Glomerular visceral epithelial cell (primary cell): Measurements from ENCODE around the gene CCP110.

Experiments used
- DNase-seq: peaks from one replicate; pipeline ENCODE4 v3.0.0-alpha.2; 2016; ENCODE audit errors: extremely low spot score

The CCP110 gene, protein sequence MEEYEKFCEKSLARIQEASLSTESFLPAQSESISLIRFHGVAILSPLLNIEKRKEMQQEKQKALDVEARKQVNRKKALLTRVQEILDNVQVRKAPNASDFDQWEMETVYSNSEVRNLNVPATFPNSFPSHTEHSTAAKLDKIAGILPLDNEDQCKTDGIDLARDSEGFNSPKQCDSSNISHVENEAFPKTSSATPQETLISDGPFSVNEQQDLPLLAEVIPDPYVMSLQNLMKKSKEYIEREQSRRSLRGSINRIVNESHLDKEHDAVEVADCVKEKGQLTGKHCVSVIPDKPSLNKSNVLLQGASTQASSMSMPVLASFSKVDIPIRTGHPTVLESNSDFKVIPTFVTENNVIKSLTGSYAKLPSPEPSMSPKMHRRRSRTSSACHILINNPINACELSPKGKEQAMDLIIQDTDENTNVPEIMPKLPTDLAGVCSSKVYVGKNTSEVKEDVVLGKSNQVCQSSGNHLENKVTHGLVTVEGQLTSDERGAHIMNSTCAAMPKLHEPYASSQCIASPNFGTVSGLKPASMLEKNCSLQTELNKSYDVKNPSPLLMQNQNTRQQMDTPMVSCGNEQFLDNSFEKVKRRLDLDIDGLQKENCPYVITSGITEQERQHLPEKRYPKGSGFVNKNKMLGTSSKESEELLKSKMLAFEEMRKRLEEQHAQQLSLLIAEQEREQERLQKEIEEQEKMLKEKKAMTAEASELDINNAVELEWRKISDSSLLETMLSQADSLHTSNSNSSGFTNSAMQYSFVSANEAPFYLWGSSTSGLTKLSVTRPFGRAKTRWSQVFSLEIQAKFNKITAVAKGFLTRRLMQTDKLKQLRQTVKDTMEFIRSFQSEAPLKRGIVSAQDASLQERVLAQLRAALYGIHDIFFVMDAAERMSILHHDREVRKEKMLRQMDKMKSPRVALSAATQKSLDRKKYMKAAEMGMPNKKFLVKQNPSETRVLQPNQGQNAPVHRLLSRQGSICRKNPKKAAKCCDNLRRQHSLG

DNA sequence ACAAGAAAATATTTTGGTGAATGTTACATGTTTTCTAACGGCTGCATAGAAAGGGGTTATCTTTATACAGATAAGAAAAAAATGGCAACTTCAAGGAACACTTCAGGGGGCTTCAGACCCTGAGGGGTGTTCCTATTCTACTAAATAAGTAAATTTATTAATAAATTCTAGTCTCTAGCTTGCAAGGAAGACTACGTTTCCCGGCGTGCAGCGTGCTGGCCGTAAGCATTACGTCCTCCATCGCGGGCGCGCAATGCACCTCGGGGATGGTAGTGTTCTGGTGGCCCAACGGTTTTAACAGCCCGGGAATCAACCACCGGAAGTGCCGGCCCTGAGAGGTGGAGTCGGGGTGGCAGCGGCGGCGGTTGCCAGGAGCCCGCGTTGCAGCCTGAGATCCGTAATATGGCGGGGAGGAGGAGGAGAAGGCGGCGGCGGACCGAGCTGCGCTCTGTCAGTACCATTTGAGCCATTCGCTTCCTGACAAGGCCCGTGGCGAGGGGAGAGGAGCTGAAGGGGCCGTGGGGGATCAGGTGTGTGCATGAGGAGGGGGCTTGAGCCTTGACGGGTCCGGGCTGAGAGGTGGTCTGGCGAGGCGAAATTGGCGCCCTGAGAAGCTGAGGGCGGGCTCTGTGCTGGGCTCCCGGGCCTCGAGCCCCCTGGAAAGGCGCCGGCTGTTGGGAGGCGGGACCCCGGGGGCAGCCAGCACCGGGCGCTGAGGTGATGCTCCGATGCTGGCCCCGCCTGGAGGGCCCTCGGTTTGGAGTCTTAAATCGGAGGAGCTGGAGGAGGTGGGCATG, at the start of gene CCP110:
Gene CCP110 (plus strand): TSS at position 384 of the 797 bp plus-strand sequence. CDS start 3,940 bp downstream, outside the sequence.
- peak; percentile 92 for DNase-seq

GRCh38 chr16:19474617-19475016, 49.1 kb upstream of the CCP110 start:
- DNase-seq, result no peak

- DNase-seq, result no peak
Observed at GRCh38 chr16:19478505-19478904, 45.2 kb upstream of the CCP110 start.

GRCh38 chr16:19479302-19479721, 44.4 kb upstream of the CCP110 start:
- no peak for DNase-seq

- no peak for DNase-seq
Observed at GRCh38 chr16:19481296-19481695, 42.4 kb upstream of the CCP110 start.

- DNase-seq, result no peak
Observed at GRCh38 chr16:19481769-19482168, 42.0 kb upstream of the CCP110 start.

DNA sequence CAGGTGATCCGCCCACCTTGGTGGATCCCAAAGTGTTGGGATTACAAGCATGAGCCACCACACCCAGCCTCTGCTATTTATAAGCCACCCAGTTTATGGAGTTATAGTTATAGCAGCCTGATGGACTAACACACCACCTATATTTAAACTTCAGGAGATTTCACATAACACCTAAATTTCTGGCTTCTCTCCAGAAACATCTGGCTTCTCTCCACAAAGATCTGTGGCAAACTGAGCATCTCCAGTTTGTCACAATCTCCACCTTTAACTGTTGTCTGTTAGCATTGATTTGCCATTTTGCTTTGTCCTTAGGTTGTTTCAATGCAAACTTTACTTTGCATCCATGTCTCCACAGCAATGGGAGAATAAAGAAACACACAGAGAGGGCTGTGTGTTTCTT, 41.5 kb upstream of the CCP110 start:
- DNase-seq, result no peak

DNA sequence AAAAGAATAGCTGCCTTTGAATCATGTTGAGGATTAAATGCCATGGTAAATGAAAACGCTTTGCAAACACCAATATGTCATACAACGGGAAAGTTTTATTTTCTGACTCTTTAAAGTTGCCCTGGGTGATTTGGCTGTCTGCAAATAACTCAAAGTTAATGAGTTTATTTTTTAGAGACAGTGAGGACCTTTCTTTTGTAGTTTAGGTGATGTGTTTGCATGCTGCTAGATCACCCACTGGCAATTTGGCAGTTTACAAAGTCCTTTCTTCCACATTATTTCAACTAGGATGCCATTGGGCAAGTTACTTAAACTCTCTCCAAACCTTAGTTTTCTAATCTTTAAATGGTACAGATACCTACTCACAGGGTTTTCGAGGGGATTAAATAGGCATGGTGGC, 39.6 kb upstream of the CCP110 start:
- DNase-seq, result no peak

GRCh38 chr16:19485611-19486010, 38.1 kb upstream of the CCP110 start:
- DNase-seq, result no peak

GRCh38 chr16:19486051-19486450, 37.7 kb upstream of the CCP110 start:
- DNase-seq, result no peak

- DNase-seq, result no peak
Observed at GRCh38 chr16:19486750-19487325, 36.9 kb upstream of the CCP110 start.

GRCh38 chr16:19488213-19488640, 35.5 kb upstream of the CCP110 start:
- DNase-seq, result no peak

DNA sequence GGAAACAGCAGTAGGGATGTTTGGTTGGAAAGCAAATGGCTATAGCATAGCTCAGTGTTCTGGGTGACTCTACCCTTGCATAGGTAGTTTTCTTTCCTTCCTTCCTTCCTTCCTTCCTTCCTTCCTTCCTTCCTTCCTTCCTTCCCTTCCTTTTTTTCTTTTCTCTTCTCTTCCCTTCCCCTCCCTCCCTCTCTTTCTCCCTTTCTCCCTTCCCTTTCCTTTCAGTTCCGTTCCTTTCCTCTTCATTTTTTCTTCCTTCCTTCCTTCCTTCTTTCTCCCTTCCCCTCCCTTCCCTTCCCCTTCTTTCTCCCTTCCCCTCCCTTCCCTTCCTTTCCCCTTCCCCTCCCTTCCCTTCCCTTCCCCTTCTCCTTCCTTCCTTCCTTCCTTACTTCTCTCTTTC, 33.1 kb upstream of the CCP110 start:
- no peak for DNase-seq

- no peak for DNase-seq
Observed at GRCh38 chr16:19497176-19497575, 26.6 kb upstream of the CCP110 start.

DNA sequence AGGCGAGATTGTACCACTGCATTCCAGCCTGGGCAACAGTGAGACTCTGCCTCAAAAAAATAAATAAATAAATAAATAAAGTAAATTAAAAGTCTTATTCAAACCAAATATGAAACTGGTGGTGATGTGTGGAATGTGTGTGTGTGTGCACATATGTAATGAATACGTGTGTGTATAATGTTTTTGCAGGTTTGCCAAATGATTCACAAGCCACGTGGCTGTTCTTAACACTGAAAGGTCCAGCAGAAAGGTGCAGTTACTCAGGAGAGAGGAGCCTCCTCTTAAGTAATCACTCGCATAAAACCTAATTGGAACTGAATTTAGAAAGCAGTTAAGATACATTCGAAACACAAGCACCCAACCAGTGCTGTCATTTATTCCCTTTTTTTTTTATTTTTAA, 24.7 kb upstream of the CCP110 start:
- no peak for DNase-seq

DNA sequence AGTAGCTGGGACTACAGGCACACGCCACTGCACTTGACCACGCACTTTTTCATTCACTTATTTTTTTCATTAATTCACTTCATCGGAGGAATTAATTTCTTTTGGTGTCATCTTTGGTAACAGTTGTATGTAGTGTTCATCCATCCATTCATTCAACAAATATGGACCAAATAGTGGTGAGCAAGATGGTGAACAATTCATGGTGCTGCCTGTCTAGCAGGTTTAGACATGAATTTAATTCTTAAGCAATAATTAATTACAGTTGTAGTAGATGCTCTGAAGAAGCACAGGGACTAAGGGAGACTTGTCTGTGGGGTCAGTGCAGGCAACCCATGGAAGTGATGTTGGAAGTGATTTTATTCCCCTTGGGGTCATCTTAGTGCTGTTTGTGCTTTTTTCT, 24.3 kb upstream of the CCP110 start:
- no peak for DNase-seq

DNA sequence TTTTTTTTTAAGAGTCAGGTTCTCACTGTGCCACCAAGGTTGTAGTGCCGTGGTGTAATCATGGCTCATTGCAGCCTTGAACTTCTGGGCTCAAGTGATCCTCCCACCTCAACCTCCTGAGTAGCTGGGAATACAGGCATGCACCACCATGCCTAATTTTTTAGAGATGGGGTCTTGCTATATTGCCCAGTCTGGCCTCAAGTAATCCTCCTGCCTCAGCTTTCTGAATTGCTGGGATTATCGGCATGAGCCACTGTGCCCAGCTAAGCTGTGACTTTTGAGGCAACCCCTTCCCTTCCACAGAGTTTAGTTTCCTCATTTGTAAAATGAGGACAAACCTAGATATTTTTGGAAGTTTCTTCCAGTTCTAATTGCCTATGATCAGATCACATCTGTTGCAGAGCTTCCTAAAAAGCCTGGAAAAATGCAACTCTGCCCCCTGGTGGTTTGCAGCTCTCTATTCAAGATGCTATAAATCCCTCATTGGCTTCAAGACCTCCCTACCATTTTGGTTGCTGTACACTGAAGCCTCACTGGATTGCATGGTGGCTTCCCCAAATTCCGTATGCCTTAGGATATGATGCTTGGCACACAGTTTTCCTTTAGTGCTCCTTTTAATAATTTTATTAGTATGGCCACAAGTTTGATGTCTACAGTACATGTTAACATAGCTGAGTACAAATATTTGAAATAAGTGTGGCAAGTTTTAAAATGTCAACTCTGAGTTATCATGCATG, 21.2 kb upstream of the CCP110 start:
- peak; percentile 67 for DNase-seq

GRCh38 chr16:19503461-19504075, 20.2 kb upstream of the CCP110 start:
- DNase-seq, result no peak

- DNase-seq, result no peak
Observed at GRCh38 chr16:19505600-19506303, 18.0 kb upstream of the CCP110 start.

- no peak for DNase-seq
Observed at GRCh38 chr16:19506965-19507364, 16.8 kb upstream of the CCP110 start.
